H1 (cell line): ENCODE data around the gene APMAP. TPM values are rescaled to one million over a fixed set of nuclear protein-coding genes. Genes with fewer than 3 reads are reported as not detected.
A peak's percentile ranks its signal among the peaks of the same experiment; 100 is the strongest.

ENCODE experiments used
- CTCF ChIA-PET: fragments of 300-600 bp; sonication (Branson Sonifier 250); formaldehyde crosslinking; loops from one replicate; lab custom pipeline; 2021; ENCODE audit not compliant: partially characterized antibody; lab: Charles Lee
- POLR2A ChIA-PET: fragments of 300-600 bp; sonication (Branson Sonifier 250); formaldehyde crosslinking; loops from one replicate; lab custom pipeline; 2021; ENCODE audit warnings: inconsistent platforms; ENCODE audit not compliant: partially characterized antibody; lab: Charles Lee
- DNase-seq, 2 experiments: peaks; one replicate each; pipeline versions ENCODE4 v3.0.0 to v3.0.0-alpha.2; 2010 to 2022; ENCODE audit warnings: low spot score in 2 of 2, low read depth in 1 of 2, mixed read lengths in 1 of 2
- FAIRE-seq: peaks from 2 replicates; lab custom pipeline; 2011; peaks lifted over from hg19 to GRCh38; lab: Jason Lieb, UNC
- H2AFZ ChIP-seq: 2 replicates; pipeline ENCODE4 v1.8.1; 2012; ENCODE audit warnings: low read length, inconsistent platforms
- H2AK5ac ChIP-seq: 2 replicates; pipeline ENCODE4 v1.6.1; 2013; ENCODE audit warnings: low read depth, low read length
- H2BK120ac ChIP-seq: replicated peaks from 2 replicates; pipeline ENCODE3; 2013; ENCODE audit warnings: low read depth, low read length, inconsistent platforms
- H2BK12ac ChIP-seq: 2 replicates; pipeline ENCODE4 v1.6.1; 2013; ENCODE audit warnings: low read depth, low read length
- H2BK15ac ChIP-seq: 2 replicates; pipeline ENCODE4 v1.6.1; 2013; ENCODE audit warnings: low read length
- H2BK20ac ChIP-seq: 2 replicates; pipeline ENCODE4 v1.6.1; 2013; ENCODE audit warnings: low read length
- H2BK5ac ChIP-seq: 2 replicates; pipeline ENCODE4 v1.6.1; 2013; ENCODE audit warnings: low read depth, low read length
- H3K14ac ChIP-seq: 2 replicates; pipeline ENCODE4 v1.6.1; 2013; ENCODE audit warnings: inconsistent platforms; ENCODE audit not compliant: insufficient read length
- H3K18ac ChIP-seq: 2 replicates; pipeline ENCODE4 v1.6.1; 2013; ENCODE audit warnings: low read length; ENCODE audit errors: extremely low read depth
- H3K23ac ChIP-seq: 2 replicates; pipeline ENCODE4 v1.6.1; 2013; ENCODE audit warnings: inconsistent platforms; ENCODE audit not compliant: insufficient read length
- H3K23me2 ChIP-seq: 2 replicates; pipeline ENCODE4 v1.6.1; 2013; ENCODE audit warnings: low read depth, low read length
- H3K27ac ChIP-seq: 2 replicates; pipeline ENCODE4 v1.6.1; 2011; ENCODE audit warnings: low read depth, low read length, inconsistent platforms
- H3K27me3 ChIP-seq, 4 experiments: replicated peaks in 1 of 4; 1 replicate in 1 of 4; 2 replicates in 3 of 4; pipeline versions ENCODE4 v1.6.1 to v1.8.1; 2011 to 2013; ENCODE audit warnings: low read length in 3 of 4, mild to moderate bottlenecking in 3 of 4, inconsistent platforms in 2 of 4, mixed read lengths in 2 of 4, moderate library complexity in 1 of 4; ENCODE audit not compliant: control insufficient read depth in 3 of 4, insufficient read depth in 3 of 4; ENCODE audit errors: extremely low read depth in 1 of 4
- H3K36me3 ChIP-seq, 4 experiments: 2 replicates each; pipeline versions ENCODE4 v1.6.1 to v1.8.1; 2011 to 2013; ENCODE audit warnings: mild to moderate bottlenecking in 4 of 4, low read length in 3 of 4, moderate library complexity in 2 of 4, control low read depth in 1 of 4, inconsistent platforms in 1 of 4; ENCODE audit not compliant: insufficient read depth in 4 of 4, control insufficient read depth in 2 of 4
- H3K4ac ChIP-seq: replicated peaks from 2 replicates; pipeline ENCODE3; 2013; ENCODE audit warnings: low read length, low read depth, mixed read lengths, inconsistent platforms; ENCODE audit not compliant: insufficient read length
- H3K4me1 ChIP-seq, 4 experiments: replicated peaks in 1 of 4; 1 replicate in 1 of 4; 2 replicates in 3 of 4; pipeline versions ENCODE4 v1.6.1 to v1.8.1; 2011 to 2013; ENCODE audit warnings: low read length in 3 of 4, inconsistent platforms in 2 of 4, mixed read lengths in 1 of 4; ENCODE audit not compliant: insufficient read depth in 4 of 4, control insufficient read depth in 3 of 4
- H3K4me2 ChIP-seq, 2 experiments: 2 replicates each; pipeline versions ENCODE4 v1.6.1 to v1.8.1; 2011 to 2013; ENCODE audit warnings: low read depth in 2 of 2, low read length in 2 of 2, control low read depth in 1 of 2, inconsistent platforms in 1 of 2, mild to moderate bottlenecking in 1 of 2; ENCODE audit not compliant: insufficient read depth in 1 of 2
- H3K4me3 ChIP-seq, 4 experiments: fragments of 200-600, 300-600 bp in 1 of 4; sonication (generic), shearing (Covaris generic), sonication (Bioruptor Twin) in 1 of 4; 2 replicates each; pipeline versions ENCODE4 v1.5.1 to v1.8.1; 2011 to 2016; ENCODE audit warnings: low read length in 4 of 4, low read depth in 3 of 4, control low read depth in 2 of 4, inconsistent platforms in 2 of 4, mild to moderate bottlenecking in 2 of 4, mixed read lengths in 1 of 4, moderate library complexity in 1 of 4; ENCODE audit not compliant: insufficient read depth in 2 of 4; ENCODE audit errors: extremely low read depth in 1 of 4
- H3K56ac ChIP-seq: replicated peaks from 2 replicates; pipeline ENCODE3; 2013; ENCODE audit warnings: low read depth, mild to moderate bottlenecking, mixed read lengths, low read length, inconsistent platforms; ENCODE audit not compliant: insufficient read length
- H3K79me1 ChIP-seq: 2 replicates; pipeline ENCODE4 v1.6.1; 2013; ENCODE audit warnings: low read depth, low read length, control low read depth
- H3K79me2 ChIP-seq, 2 experiments: 2 replicates each; pipeline versions ENCODE4 v1.6.1 to v1.8.1; 2012 to 2013; ENCODE audit warnings: low read length in 2 of 2, mild to moderate bottlenecking in 2 of 2, inconsistent platforms in 1 of 2; ENCODE audit not compliant: insufficient read depth in 2 of 2, control insufficient read depth in 1 of 2
- H3K9ac ChIP-seq, 4 experiments: replicated peaks in 1 of 4; 1 replicate in 1 of 4; 2 replicates in 3 of 4; pipeline versions ENCODE4 v1.6.1 to v1.8.1; 2011 to 2013; ENCODE audit warnings: low read depth in 3 of 4, low read length in 3 of 4, control low read depth in 2 of 4, mild to moderate bottlenecking in 2 of 4, moderate library complexity in 2 of 4, inconsistent platforms in 1 of 4; ENCODE audit errors: extremely low read depth in 1 of 4
- H3K9me3 ChIP-seq, 2 experiments: 2 replicates each; pipeline versions ENCODE4 v1.6.1 to v1.8.1; 2012 to 2013; ENCODE audit warnings: mild to moderate bottlenecking in 2 of 2, moderate library complexity in 2 of 2, control low read depth in 1 of 2, inconsistent platforms in 1 of 2, low read depth in 1 of 2, low read length in 1 of 2, mixed read lengths in 1 of 2; ENCODE audit not compliant: insufficient read depth in 2 of 2
- H4K20me1 ChIP-seq, 2 experiments: replicated peaks in 1 of 2; 2 replicates each; pipeline versions ENCODE3 to v1.8.1; 2011 to 2013; ENCODE audit warnings: inconsistent platforms in 2 of 2, low read length in 2 of 2, mild to moderate bottlenecking in 1 of 2; ENCODE audit not compliant: insufficient read depth in 2 of 2, control insufficient read depth in 1 of 2
- H4K5ac ChIP-seq: 2 replicates; pipeline ENCODE4 v1.6.1; 2013; ENCODE audit warnings: low read length, low read depth, mixed read lengths, inconsistent platforms; ENCODE audit not compliant: insufficient read length
- H4K8ac ChIP-seq: 2 replicates; pipeline ENCODE4 v1.8.0; 2013; ENCODE audit warnings: mild to moderate bottlenecking, moderate library complexity, low read length, inconsistent platforms; ENCODE audit not compliant: insufficient read depth; ENCODE audit errors: extremely low read depth
- H4K91ac ChIP-seq: replicated peaks from 2 replicates; pipeline ENCODE3; 2013; ENCODE audit warnings: low read length, mixed read lengths, inconsistent platforms; ENCODE audit not compliant: insufficient read length
- ASH2L ChIP-seq: fragments of 200-600, 300-600 bp; sonication (generic); IDR thresholded peaks from one replicate; pipeline ENCODE4 v1.7.1; 2017; ENCODE audit warnings: low read length
- ATF2 ChIP-seq: IDR thresholded peaks from 2 replicates; pipeline ENCODE4 v1.6.1; 2012; ENCODE audit warnings: low read length, inconsistent platforms
- BRCA1 ChIP-seq: IDR thresholded peaks from 2 replicates; pipeline ENCODE4 v1.6.1; 2012; ENCODE audit warnings: low read depth, low read length, improper control_type of control experiment
- E2F6 ChIP-seq: IDR thresholded peaks from 2 replicates; pipeline ENCODE4 v1.6.1; 2012; ENCODE audit warnings: inconsistent platforms
- EZH2 ChIP-seq: fragments of 200-600 bp; sonication (generic); IDR thresholded peaks from 2 replicates; pipeline ENCODE4 v1.7.1; 2012; ENCODE audit warnings: low read depth, mild to moderate bottlenecking, moderate library complexity, low read length, inconsistent platforms; ENCODE audit not compliant: severe bottlenecking
- KDM4A ChIP-seq: IDR thresholded peaks from one replicate; pipeline ENCODE4 v1.7.1; 2012; ENCODE audit warnings: low read depth, mild to moderate bottlenecking, moderate library complexity, low read length, inconsistent platforms; ENCODE audit not compliant: severe bottlenecking
- NANOG ChIP-seq: IDR thresholded peaks from 2 replicates; pipeline ENCODE4 v1.6.1; 2011; ENCODE audit warnings: low read length, low read depth, mild to moderate bottlenecking, inconsistent platforms; ENCODE audit not compliant: insufficient read depth, poor library complexity, severe bottlenecking
- NRF1 ChIP-seq: IDR thresholded peaks from 2 replicates; pipeline ENCODE4 v1.6.1; 2011; ENCODE audit warnings: mild to moderate bottlenecking, low read depth, low read length, improper control_type of control experiment
- RAD21 ChIP-seq, 2 experiments: IDR thresholded peaks in 1 of 2; conservative IDR thresholded peaks in 1 of 2; 2 replicates each; pipeline ENCODE4 v1.6.1; 2011; ENCODE audit warnings: low read depth in 2 of 2, low read length in 2 of 2, improper control_type of control experiment in 1 of 2, inconsistent platforms in 1 of 2, mild to moderate bottlenecking in 1 of 2, moderate library complexity in 1 of 2
- SP1 ChIP-seq: IDR thresholded peaks from 2 replicates; pipeline ENCODE4 v1.6.1; 2011; ENCODE audit warnings: low read depth, low read length
- ZNF274 ChIP-seq: IDR thresholded peaks from 2 replicates; pipeline ENCODE4 v1.7.0; 2012; ENCODE audit warnings: low read length, borderline replicate concordance; ENCODE audit errors: extremely low read depth
- WGBS, 2 experiments: shearing (Covaris generic) in 1 of 2; methylation state at CpG; one replicate each; pipeline versions ENCODE4 v1.1.6 to v1.1.7; 2013 to 2015; ENCODE audit warnings: low lambda C conversion rate in 2 of 2, mixed read lengths in 2 of 2, inconsistent platforms in 1 of 2, low coverage in 1 of 2, missing lambda C conversion rate in 1 of 2; ENCODE audit not compliant: insufficient replicate concordance in 2 of 2, insufficient coverage in 1 of 2, insufficient read length in 1 of 2; ENCODE audit errors: extremely low coverage in 1 of 2, missing lambda C conversion rate in 1 of 2; 5-methylcytosine and 5-hydroxymethylcytosine counted together
- polyA plus RNA-seq, 7 experiments: library from polyadenylated mRNA; depleted of rRNA in 3 of 7; stranded (reverse) in 5 of 7; unstranded in 2 of 7; fragments of >200 nt in 5 of 7; fragments of 200-250 nt in 2 of 7; gene quantifications; 1 replicate in 5 of 7; 2 replicates in 1 of 7; 4 replicates in 1 of 7; pipeline versions ENCODE4 v1.2.1 to v1.2.3, GENCODE V29; 2011 to 2013; ENCODE audit warnings: missing spikeins in 2 of 7, mixed read lengths in 2 of 7
- total RNA-seq: library from RNA; stranded (reverse); fragmentation: NEBNext Ultra II Directional; extraction: Animal tissue kit (Norgen Biotek cat#: 25700); gene quantifications from 2 replicates; pipeline ENCODE4 v1.2.1, GENCODE V29; 2021

Gene APMAP
- total and polyA plus RNA-seq, 2 of the 8 experiments (the other 6 are each of a cell fraction or from before 2014, with no cell fraction given) = 31.3 to 66.0 TPM

- H2BK12ac ChIP-seq = no peak overlapping the region
- CTCF ChIA-PET = interaction anchor here (0.8 kb wide), 1 partner anchor 193 kb away, joined by 4 read pairs; no protein-coding TSS in a partner anchor
- no peak overlapping the region for H4K8ac ChIP-seq
- H3K27ac ChIP-seq = no peak overlapping the region
- WGBS, 2 experiments = 90% methylated on average over 4 of the region's 4 CpGs; no CpG with 5 or more reads in 1 of the 2 experiments
- H3K56ac ChIP-seq = no peak overlapping the region
- H3K18ac ChIP-seq = no peak overlapping the region
- no peak overlapping the region for H3K23ac ChIP-seq
- FAIRE-seq (no peak), DNase-seq (peak in 1 of 2 experiments; percentile 1)
- H4K20me1 ChIP-seq = no peaks in the 10 kb centered on the region
- H3K36me3 ChIP-seq = peaks cover 0 to 26% (median 10%) of the 10 kb centered on the region in 4 experiments; a peak in 6 of 8 replicates
- no peak overlapping the region for H3K4me3 ChIP-seq
- H2BK5ac ChIP-seq = no peak overlapping the region
- no peaks in the 10 kb centered on the region for H3K23me2 ChIP-seq
- H3K9me3 ChIP-seq = peaks cover 8% of the 10 kb centered on the region in 2 experiments; a peak in 3 of 4 replicates
- H3K14ac ChIP-seq = no peak overlapping the region
- no peaks in the 10 kb centered on the region for H3K27me3 ChIP-seq
- no peak overlapping the region for H2AFZ ChIP-seq
- no peak overlapping the region for H3K4me2 ChIP-seq
- H2BK15ac ChIP-seq = no peak overlapping the region
- no peak overlapping the region for H2AK5ac ChIP-seq
- H3K4me1 ChIP-seq = no peaks in the 10 kb centered on the region
- H4K5ac ChIP-seq = no peak overlapping the region
- no peak overlapping the region for H2BK120ac ChIP-seq
- no peak overlapping the region for H2BK20ac ChIP-seq
- no peak overlapping the region for H4K91ac ChIP-seq
- POLR2A ChIA-PET = no interaction called here
- H3K9ac ChIP-seq = no peak overlapping the region
- H3K4ac ChIP-seq = no peak overlapping the region
- peaks cover 3% of the 10 kb centered on the region for H3K79me1 ChIP-seq
- H3K79me2 ChIP-seq = peaks cover 0 to 27% of the 10 kb centered on the region in 2 experiments; a peak in 1 of 4 replicates
- TF ChIP-seq RAD21 (IDR thresholded peaks at IDR 0.05 in 1 of 2, conservative IDR thresholded peaks at IDR 0.05 in 1 of 2; ENCODE audit: low read depth in 2 of 2, low read length in 2 of 2) (no peak), SP1 (no peak), ASH2L (no peak), EZH2 (no peak), BRCA1 (no peak), ATF2 (no peak), ZNF274 (no peak), NANOG (no peak), NRF1 (no peak), KDM4A (no peak), E2F6 (no peak)
These were observed 11.3 kb downstream of the APMAP start for GRCh38 chr20:24981282-24981681.
